HG03159 (cell line): ENCODE results near the gene SCIN.
A peak's percentile ranks its signal among the peaks of the same experiment; 100 is the strongest.
"Not testable (repeated sequence)": the region's sequence is repeated elsewhere in the genome, so short reads cannot be mapped to it uniquely, and the experiment has no call there.

Source experiments
- ATAC-seq: cut with Tn5 transposase; IDR thresholded peaks from one replicate; pipeline ENCODE4 v1.9.1; 2021; ENCODE audit warnings: mild to moderate bottlenecking, moderate library complexity; ENCODE audit not compliant: unreplicated experiment

Gene SCIN

DNA sequence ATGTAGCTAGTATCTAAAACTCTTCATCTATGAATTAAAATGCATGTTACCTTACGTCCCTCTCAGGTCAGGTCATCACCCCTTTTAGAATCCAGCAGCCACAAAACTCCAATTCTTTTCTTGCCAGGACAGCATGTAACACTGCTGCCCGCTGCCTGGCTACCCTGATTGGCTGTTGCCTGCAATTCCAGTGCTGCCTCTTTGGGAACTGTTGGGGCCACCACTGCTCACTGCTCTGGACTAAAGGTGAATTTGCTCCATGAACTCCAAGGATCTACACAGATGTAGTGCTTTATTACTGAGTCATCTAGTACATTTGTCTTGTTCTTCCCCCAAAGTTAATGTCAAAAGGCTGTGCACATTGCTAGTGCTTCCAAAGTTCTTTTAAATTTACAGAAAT lies 40.4 kb downstream of the SCIN start:
- ATAC-seq, result no peak

- ATAC-seq, result no peak
Measured at GRCh38 chr7:12612622-12613021, 42.1 kb downstream of the SCIN start.

DNA sequence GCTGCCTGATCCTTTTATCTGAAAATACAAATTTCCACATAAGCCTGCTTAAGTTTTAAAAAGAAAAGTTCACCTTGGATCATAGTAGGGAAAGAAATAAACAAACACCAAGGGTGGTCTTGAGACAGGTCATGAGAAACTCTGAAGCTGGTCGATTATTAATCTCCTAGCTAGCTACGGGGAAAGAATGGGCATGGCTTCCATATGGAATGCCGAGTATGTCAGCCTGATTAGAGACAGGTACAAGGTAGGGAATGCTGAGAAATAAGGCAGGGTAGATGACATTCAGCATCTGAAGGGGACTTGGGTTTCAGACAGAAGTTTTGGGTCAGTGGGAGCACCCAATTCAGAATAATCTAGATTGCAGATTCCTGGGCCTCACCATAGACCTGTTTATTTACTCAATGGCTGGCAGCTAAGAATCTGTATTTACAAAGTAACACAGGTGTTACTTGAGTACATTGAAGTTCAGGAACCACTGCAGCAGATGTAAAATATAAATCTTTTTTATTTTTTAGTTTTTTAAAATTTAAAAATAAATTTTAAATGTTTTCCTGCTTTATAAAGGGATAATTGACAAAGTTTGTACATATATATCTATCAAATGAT lies 49.0 kb downstream of the SCIN start:
- no peak for ATAC-seq

GRCh38 chr7:12620371-12620770 lies 49.9 kb downstream of the SCIN start:
- no peak for ATAC-seq

DNA sequence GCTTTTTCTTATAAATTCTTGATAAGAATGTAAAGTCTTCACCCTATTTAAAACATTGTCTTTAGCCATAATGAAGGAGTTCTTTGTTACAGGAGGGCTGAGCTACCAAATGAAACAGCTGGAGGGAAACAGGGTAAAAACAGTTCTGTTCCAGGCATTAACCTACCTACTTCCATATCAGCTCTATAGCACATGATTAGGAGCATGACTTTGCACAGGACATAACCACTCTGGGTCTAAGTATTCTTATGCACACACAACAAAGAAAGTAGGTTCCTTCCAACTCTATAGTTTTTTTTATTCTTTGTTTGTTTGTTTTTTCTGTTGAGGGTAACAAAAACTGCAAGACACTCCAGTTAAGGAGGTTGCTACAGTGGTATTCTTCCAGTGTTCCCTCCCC lies 52.7 kb downstream of the SCIN start:
- ATAC-seq, result no peak

- peak; percentile 48 for ATAC-seq
Measured at GRCh38 chr7:12623885-12624498, 53.5 kb downstream of the SCIN start.

DNA sequence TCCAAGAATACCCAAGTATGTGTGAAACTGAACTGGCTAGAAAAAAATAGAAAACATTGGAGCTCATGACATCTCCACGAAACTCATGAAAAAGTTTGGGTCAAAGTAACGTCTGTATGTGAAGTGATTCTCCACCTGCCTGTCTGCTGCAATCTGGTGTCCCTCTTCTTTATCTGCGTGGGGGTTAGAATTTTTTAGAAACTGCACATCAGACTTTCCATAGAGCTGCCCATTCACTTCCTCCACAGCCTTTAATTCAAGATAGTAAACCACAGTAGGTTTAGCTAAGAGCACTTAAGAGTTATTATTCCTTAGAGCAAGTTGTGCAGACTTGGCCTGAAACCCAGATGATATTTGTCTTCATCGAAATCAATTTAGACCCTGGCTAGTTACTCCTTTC lies 55.3 kb downstream of the SCIN start:
- ATAC-seq, result no peak

GRCh38 chr7:12629816-12630512 lies 59.4 kb downstream of the SCIN start:
- ATAC-seq, result no peak

DNA sequence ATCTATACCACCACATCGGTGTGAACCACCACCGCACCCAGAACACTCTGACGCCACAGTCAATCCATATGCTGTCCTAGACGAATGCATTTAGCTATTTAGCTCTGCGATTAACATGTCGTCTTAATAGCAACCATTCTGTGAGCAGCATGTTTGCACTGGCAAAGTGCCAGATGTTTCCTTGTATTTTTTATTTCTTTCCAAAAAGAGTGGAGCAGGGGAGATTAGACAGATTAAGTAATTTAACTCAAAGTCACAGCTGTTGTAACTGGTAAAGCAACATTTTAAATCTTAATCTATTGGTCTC lies 59.9 kb downstream of the SCIN start:
- ATAC-seq, result no peak

GRCh38 chr7:12633582-12633981 lies 63.1 kb downstream of the SCIN start:
- no peak for ATAC-seq

- peak; percentile 60 for ATAC-seq
Measured at GRCh38 chr7:12635830-12636229, 65.3 kb downstream of the SCIN start.

- no peak for ATAC-seq
Measured at GRCh38 chr7:12637328-12637727, 66.8 kb downstream of the SCIN start.

GRCh38 chr7:12637819-12638592 lies 67.5 kb downstream of the SCIN start:
- ATAC-seq, result peak; percentile 45

GRCh38 chr7:12638851-12639456 lies 68.4 kb downstream of the SCIN start:
- ATAC-seq, result peak; percentile 58

GRCh38 chr7:12640299-12641096 lies 70.0 kb downstream of the SCIN start:
- no peak for ATAC-seq

- ATAC-seq, result no peak
Measured at GRCh38 chr7:12641196-12641595, 70.7 kb downstream of the SCIN start.

DNA sequence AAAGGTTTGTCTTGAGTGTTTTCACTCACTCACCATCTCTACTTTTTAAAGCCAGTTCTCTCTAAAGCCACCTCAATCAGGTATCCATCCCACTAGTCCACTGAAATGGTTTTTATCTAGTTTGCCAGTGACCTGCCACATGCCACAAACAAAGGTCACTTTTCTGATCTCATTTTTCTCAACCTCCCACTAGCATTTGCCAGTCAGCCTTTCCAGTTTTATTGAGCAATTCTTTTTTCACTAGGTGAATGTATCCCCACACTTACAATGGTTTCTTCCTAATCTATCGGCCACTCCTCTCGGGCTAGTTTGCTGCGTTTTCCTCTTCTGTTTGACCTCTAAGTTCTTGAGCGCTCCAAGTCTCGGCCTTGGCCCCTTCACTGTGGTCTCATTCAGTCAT lies 72.0 kb downstream of the SCIN start:
- no peak for ATAC-seq

- no peak for ATAC-seq
Measured at GRCh38 chr7:12643001-12643643, 72.6 kb downstream of the SCIN start.

GRCh38 chr7:12643644-12644043 lies 73.1 kb downstream of the SCIN start:
- peak; percentile 44 for ATAC-seq

GRCh38 chr7:12645212-12645611 lies 74.7 kb downstream of the SCIN start:
- ATAC-seq, result not testable (repeated sequence)
